GM12864 (cell line): Measurements from ENCODE around the gene ARID4B.

ENCODE experiments used
- DNase-seq: peaks from one replicate; pipeline ENCODE4 v3.0.0-alpha.2; 2011; ENCODE audit warnings: low read depth
- H3K4me3 ChIP-seq: 2 replicates; pipeline ENCODE4 v1.5.1; 2011; ENCODE audit warnings: mild to moderate bottlenecking, low read depth, low read length, control low read depth
- TF ChIP-seq, protein P1 (sequence below): IDR thresholded peaks from 2 replicates; pipeline ENCODE4 v1.5.1; 2011; ENCODE audit warnings: low read depth, mild to moderate bottlenecking, moderate library complexity, low read length, control low read depth, inconsistent platforms; ENCODE audit errors: missing control alignments

Gene ARID4B

DNA sequence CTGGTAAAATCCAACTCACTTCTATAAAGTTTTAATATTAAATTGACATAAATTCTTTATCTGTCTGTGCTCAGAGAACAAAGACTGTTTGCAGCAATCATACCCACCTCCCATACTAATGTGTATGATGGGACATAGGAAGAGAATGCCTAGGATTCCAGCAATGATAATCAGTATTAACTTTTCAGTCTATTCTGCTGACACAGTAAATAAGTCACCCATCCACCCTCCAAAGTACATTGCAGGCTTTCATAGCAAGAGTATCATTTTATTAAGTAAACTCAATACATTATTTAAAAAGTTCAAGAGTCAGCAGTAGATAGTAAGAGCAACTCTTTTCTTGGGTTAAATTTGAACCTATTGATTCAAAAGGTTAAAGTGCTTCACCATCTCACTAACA is 175.7 kb downstream of the ARID4B start:
- H3K4me3 ChIP-seq = no peak overlapping the region
- no peak for DNase-seq
- TF ChIP-seq, protein P1, sequence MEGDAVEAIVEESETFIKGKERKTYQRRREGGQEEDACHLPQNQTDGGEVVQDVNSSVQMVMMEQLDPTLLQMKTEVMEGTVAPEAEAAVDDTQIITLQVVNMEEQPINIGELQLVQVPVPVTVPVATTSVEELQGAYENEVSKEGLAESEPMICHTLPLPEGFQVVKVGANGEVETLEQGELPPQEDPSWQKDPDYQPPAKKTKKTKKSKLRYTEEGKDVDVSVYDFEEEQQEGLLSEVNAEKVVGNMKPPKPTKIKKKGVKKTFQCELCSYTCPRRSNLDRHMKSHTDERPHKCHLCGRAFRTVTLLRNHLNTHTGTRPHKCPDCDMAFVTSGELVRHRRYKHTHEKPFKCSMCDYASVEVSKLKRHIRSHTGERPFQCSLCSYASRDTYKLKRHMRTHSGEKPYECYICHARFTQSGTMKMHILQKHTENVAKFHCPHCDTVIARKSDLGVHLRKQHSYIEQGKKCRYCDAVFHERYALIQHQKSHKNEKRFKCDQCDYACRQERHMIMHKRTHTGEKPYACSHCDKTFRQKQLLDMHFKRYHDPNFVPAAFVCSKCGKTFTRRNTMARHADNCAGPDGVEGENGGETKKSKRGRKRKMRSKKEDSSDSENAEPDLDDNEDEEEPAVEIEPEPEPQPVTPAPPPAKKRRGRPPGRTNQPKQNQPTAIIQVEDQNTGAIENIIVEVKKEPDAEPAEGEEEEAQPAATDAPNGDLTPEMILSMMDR = no peak

DNA sequence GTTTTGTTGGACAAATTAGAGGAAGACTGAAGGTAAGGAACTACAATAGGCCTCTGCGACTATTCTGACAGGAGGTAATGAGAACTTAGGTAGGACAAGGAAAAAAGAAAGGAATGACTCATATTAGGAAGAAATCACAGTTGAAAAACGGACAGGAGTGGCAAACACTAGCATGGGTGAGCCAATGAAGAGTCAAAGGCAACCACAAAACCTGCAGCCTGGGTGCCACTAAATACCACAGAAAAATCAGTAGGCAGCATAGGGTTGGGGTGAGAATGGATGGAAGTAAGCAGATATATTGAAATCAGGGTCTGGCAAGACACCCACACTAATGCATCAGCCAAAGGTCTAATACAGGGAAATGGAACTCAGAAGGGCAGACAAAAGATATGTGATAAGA is 176.9 kb downstream of the ARID4B start:
- no peak overlapping the region for H3K4me3 ChIP-seq
- DNase-seq = no peak
- TF ChIP-seq, protein P1 = no peak

DNA sequence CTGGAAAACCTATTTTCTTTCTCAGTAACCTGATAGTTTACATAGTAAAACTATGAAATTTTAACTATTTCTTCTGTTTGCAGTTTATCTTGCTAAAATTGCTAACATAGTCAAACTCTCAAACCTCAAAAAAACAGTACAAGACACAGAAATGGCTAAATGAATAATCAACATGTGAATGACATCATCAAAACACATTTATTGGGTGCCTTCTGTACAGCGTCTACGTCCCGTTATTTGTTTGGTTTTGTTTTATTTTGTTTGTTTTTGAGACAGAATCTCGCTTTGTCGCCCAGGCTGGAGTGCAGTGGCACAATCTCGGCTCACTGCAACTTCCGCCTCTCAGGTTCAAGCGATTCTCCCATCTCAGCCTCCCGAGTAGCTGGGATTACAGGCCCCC is 178.2 kb downstream of the ARID4B start:
- no peak for DNase-seq
- TF ChIP-seq, protein P1 = no peak
- H3K4me3 ChIP-seq = no peak overlapping the region

DNA sequence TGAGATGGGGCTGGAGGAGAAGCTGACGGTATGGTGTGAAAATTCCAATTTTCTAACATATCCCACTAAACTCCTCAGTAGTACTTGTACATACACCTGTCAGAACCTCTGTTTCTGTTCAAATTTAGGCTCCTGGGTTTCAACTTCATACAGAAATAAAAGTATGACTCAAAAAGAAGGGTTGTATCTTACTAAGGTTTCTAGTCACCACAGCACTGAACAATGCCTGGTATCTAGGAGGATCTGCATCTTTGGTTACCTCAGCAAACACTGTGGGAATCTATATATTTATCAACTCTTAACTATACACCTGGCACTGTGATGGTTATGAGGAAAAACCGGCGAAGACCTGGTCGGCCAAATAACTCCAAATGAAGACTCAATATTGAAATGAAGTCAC is 180.7 kb downstream of the ARID4B start:
- DNase-seq = no peak
- no peak overlapping the region for H3K4me3 ChIP-seq
- TF ChIP-seq, protein P1 = no peak

DNA sequence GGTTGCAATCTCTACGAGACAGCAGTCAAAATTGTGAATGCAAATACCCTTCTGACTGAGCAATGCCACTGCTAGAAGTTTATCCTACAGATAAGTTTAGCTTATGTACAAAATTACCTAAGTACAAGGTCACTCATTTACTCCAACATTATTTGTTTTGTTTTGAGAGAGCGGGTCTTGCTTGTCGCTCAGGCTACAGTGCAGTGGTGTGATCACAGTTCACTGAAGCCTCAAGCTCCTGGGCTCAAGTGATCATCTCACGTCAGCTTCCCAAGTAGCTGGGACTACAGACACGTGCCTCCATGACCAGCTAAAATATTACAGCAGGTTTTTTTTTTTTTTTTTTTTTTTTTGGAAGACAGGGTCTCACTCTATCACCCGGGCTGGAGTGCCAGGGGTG is 182.3 kb downstream of the ARID4B start:
- TF ChIP-seq, protein P1 = no peak
- H3K4me3 ChIP-seq = no peak overlapping the region
- DNase-seq = no peak

DNA sequence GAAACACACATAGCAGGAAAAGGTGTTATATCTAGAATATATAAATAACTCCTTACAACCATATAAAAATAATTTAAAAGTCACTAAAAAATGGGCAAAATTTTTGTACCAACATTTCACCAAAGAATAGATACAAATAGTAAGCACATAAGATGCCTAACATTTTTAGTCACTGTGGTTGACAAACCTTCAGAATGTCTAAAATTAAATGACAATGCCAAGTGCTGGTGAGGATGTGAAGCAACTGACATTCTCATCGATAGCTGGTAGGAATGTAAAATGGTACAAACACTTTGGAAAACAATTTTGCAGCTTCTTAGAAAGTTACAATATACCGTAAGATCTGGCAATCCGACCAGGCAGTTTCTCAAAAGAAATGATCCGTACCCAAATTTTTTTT is 185.0 kb downstream of the ARID4B start:
- H3K4me3 ChIP-seq = no peak overlapping the region
- TF ChIP-seq, protein P1 = no peak
- no peak for DNase-seq

DNA sequence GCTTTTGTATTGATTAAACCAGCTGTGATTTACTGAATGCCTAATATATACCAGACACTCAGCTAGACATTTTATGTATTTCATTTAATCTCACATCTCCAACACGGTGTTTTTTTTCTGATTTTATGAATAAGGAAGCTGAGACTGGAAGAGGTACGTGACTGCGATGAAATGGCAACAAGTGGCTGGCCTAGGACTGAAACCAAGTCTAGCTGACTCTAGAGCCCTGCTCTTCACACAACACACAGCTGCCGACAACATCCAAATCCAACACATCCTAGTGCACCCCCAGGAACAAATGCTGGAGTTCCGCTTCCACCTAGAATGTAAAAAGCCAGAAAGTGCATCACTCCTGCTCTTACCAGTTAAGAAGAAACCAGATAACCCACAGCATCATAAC is 188.7 kb downstream of the ARID4B start:
- TF ChIP-seq, protein P1 = no peak
- no peak for DNase-seq
- H3K4me3 ChIP-seq = no peak overlapping the region
